Right cardiac atrium (tissue), 5 donors: ENCODE measurements around the gene PASK. TPM values are rescaled to one million over a fixed set of nuclear protein-coding genes. Genes with fewer than 3 reads are reported as not detected.
A peak's percentile ranks its signal among the peaks of the same experiment; 100 is the strongest.

Source experiments
- ATAC-seq, 2 donors: fragments of 200-7000 bp; cut with Tn5 transposase; one replicate each; pipeline versions ENCODE4 v1.8.0 to v1.9.1; 2020; ENCODE audit warnings: moderate library complexity in 2 of 2, mild to moderate bottlenecking in 1 of 2
- DNase-seq, 3 donors: peaks; one replicate each; pipeline ENCODE4 v3.0.0-alpha.2; 2020
- H3K27ac ChIP-seq: one replicate; pipeline ENCODE4 v1.5.1; 2013; ENCODE audit warnings: mild to moderate bottlenecking, low read length, control low read depth, moderate library complexity
- H3K27me3 ChIP-seq: one replicate; pipeline ENCODE4 v1.6.1; 2013; ENCODE audit not compliant: control insufficient read depth, insufficient read depth
- H3K4me1 ChIP-seq: one replicate; pipeline ENCODE4 v1.6.1; 2013; ENCODE audit warnings: low read length; ENCODE audit not compliant: control insufficient read depth, insufficient read depth
- H3K4me3 ChIP-seq: one replicate; pipeline ENCODE4 v1.5.1; 2013; ENCODE audit warnings: low read length, control low read depth
- H3K9me3 ChIP-seq: one replicate; pipeline ENCODE4 v1.6.1; 2013; ENCODE audit warnings: low read length; ENCODE audit not compliant: control insufficient read depth
- WGBS: extraction: QIAGEN DNeasy Blood & Tissue Kit; methylation state at CpG from one replicate; pipeline ENCODE4 v1.1.7; 2013; 5-methylcytosine and 5-hydroxymethylcytosine counted together
- intact Hi-C, 4 donors: fragments of 100-400 bp; cut with DNase I; formaldehyde crosslinking; loops; one replicate each; pipeline versions ENCODE4 v1.11.0 to v1.14.0; 2022 to 2023
- polyA plus RNA-seq: library from polyadenylated mRNA; stranded (reverse); fragments of 200-250 nt; gene quantifications from one replicate; pipeline ENCODE4 v1.2.3, GENCODE V29; 2013
- total RNA-seq, 4 donors: library from RNA; stranded (reverse); fragmentation: NEBNext Ultra II Directional; extraction: Animal tissue kit (Norgen Biotek cat#: 25700); gene quantifications; one replicate each; pipeline ENCODE4 v1.2.1, GENCODE V29; 2021
- donor health status: healthy with polysubstance abuse.
- donor health status: DM: no; HTN: yes; CAD: no.
- donor health status: DM: no; HTN: no; CAD: no.
- donor health status: DM: no; HTN: yes; CAD: no; lungs with severe emphysema.
- donor health status: DM: yes; HTN: yes; CAD: no.

The PASK gene
- total and polyA plus RNA-seq, 5 donors = 1.1 to 5.3 (median 2.9) TPM

GRCh38 chr2:241142063-241142462 lies 7.2 kb downstream of the PASK start:
- DNase-seq (peak in 1 of 3 donors; percentile 0), ATAC-seq (no peak)
- Histone ChIP-seq H3K4me3 (no peak overlapping the region), H3K9me3 (no peaks in the 10 kb centered on the region), H3K27ac (no peak overlapping the region), H3K4me1 (no peaks in the 10 kb centered on the region), H3K27me3 (no peaks in the 10 kb centered on the region)
- intact Hi-C loops = no loop called here
- 93% methylated on average over 6 of the region's 6 CpGs for WGBS

- H3K27me3 ChIP-seq = no peaks in the 10 kb centered on the region
- 95% methylated on average over 14 of the region's 14 CpGs for WGBS
Measured at GRCh38 chr2:241141214-241141770, 8.0 kb downstream of the PASK start.

GRCh38 chr2:241140445-241140840 lies 8.8 kb downstream of the PASK start:
- Histone ChIP-seq H3K4me1 (no peaks in the 10 kb centered on the region), H3K4me3 (no peak overlapping the region), H3K9me3 (no peaks in the 10 kb centered on the region), H3K27ac (no peak overlapping the region), H3K27me3 (no peaks in the 10 kb centered on the region)
- DNase-seq (peak in 1 of 3 donors; percentile 0), ATAC-seq (no peak)
- intact Hi-C loops = no loop called here
- 96% methylated on average over 10 of the region's 10 CpGs for WGBS

More at GRCh38 chr2:241141214-241141770, 8.0 kb downstream of the PASK start:
- intact Hi-C loops = no loop called here
- DNase-seq = peak in 1 of 3 donors; percentile 7
- Histone ChIP-seq H3K9me3 (no peaks in the 10 kb centered on the region), H3K4me3 (no peak overlapping the region), H3K27ac (no peak overlapping the region), H3K4me1 (no peaks in the 10 kb centered on the region)
- ATAC-seq = no peak

DNA sequence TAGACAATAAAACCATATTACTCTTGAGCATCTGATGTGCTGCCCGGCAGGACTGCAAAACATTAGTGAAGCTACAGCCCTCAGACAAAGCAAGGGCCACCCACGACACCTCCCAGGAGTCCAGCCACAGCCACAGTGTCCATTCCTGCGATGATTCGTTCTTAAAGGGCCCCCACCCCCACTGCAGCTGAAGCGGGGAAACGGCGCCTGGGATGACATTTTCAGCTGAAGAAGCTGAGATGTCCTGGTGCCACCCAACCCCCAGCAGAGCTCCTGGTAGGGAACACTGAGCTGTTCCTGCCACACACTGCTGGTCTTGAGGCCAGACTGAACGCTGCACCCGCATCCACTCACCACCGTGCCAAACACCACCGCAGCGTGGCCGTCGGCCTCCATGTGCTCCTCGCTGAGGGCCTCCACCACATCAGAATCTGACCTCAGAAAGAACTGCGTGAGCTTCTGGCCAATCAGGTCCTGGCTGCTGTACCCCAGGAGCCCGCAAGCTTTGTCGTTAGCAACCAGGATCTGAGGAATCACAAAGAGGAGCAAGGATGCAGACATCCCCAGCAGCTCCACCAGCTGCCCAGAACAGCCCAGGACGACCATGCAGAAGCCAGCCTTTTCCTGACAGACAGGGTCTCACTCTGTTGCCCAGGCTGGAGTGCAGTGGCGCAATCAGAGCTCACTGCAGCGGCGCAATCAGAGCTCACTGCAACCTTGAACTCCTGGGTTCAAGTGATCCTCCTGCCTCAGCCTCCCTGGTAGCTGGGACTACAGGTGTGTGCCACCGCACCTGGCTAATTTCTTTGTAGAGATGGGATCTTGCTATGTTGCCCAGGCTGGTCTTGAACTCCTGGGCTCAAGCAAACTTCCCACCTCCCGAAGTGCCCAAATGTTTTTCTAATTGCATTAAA lies 9.5 kb downstream of the PASK start:
- Histone ChIP-seq H3K27ac (no peak overlapping the region), H3K9me3 (no peaks in the 10 kb centered on the region), H3K4me3 (no peak overlapping the region), H3K4me1 (no peaks in the 10 kb centered on the region), H3K27me3 (no peaks in the 10 kb centered on the region)
- 95% methylated on average over 24 of the region's 24 CpGs for WGBS
- peak in 1 of 3 donors; percentile 5 for DNase-seq
- no peak for ATAC-seq
- intact Hi-C loops = no loop called here

GRCh38 chr2:241138471-241138870 lies 10.8 kb downstream of the PASK start:
- Histone ChIP-seq H3K9me3 (no peaks in the 10 kb centered on the region), H3K4me1 (no peaks in the 10 kb centered on the region), H3K27me3 (no peaks in the 10 kb centered on the region), H3K4me3 (no peak overlapping the region), H3K27ac (no peak overlapping the region)
- ATAC-seq (no peak), DNase-seq (peak in 1 of 3 donors; percentile 0)
- WGBS = 96% methylated on average over 16 of the region's 16 CpGs
- intact Hi-C loops = no loop called here

GRCh38 chr2:241137276-241138190 lies 11.7 kb downstream of the PASK start:
- H3K4me3 ChIP-seq = no peak overlapping the region
- ATAC-seq (no peak), DNase-seq (peak in 1 of 3 donors; percentile 8)
- no peaks in the 10 kb centered on the region for H3K27me3 ChIP-seq
- no peak overlapping the region for H3K27ac ChIP-seq
- intact Hi-C loops = no loop called here
- no peaks in the 10 kb centered on the region for H3K9me3 ChIP-seq
- 90% methylated on average over 24 of the region's 24 CpGs for WGBS
- H3K4me1 ChIP-seq = no peaks in the 10 kb centered on the region

- DNase-seq (peak in 1 of 3 donors; percentile 6), ATAC-seq (no peak)
- WGBS = 96% methylated on average over 25 of the region's 25 CpGs
- H3K27me3 ChIP-seq = no peaks in the 10 kb centered on the region
- H3K4me1 ChIP-seq = no peaks in the 10 kb centered on the region
- no peaks in the 10 kb centered on the region for H3K9me3 ChIP-seq
- intact Hi-C loops = no loop called here
- no peak overlapping the region for H3K27ac ChIP-seq
- H3K4me3 ChIP-seq = no peak overlapping the region
Measured at GRCh38 chr2:241136661-241137260, 12.5 kb downstream of the PASK start.

DNA sequence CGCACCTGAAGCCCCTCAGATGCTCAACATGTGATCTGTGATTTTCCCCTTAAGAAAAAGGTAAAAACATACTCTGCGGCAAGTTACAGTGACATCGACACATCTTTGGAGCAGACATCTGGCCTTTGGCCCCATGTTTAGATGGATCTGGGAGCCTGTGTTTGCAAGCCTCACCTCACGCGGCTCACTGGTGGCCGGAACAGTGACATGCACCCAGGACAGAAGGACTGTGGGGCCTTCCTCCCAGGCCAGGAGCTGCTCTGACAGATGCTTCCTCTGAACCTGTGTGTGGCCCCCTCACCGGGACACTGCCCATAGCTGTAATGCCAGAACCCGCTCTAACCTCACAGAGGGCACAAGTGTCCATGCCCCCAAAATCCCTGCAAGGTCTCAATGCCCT lies 13.1 kb downstream of the PASK start:
- peak in 1 of 3 donors; percentile 1 for DNase-seq

GRCh38 chr2:241135737-241136136 lies 13.5 kb downstream of the PASK start:
- intact Hi-C loops = no loop called here
- Histone ChIP-seq H3K4me1 (no peaks in the 10 kb centered on the region), H3K27me3 (no peaks in the 10 kb centered on the region), H3K9me3 (no peaks in the 10 kb centered on the region), H3K27ac (no peak overlapping the region), H3K4me3 (no peak overlapping the region)
- peak in 1 of 3 donors; percentile 4 for DNase-seq
- 78% methylated on average over 9 of the region's 9 CpGs for WGBS
- ATAC-seq = no peak

More for the DNA sequence above, 13.1 kb downstream of the PASK start:
- Histone ChIP-seq H3K27ac (no peak overlapping the region), H3K27me3 (no peaks in the 10 kb centered on the region), H3K9me3 (no peaks in the 10 kb centered on the region), H3K4me1 (no peaks in the 10 kb centered on the region), H3K4me3 (no peak overlapping the region)
- WGBS = 97% methylated on average over 8 of the region's 8 CpGs
- ATAC-seq = no peak
- intact Hi-C loops = no loop called here

DNA sequence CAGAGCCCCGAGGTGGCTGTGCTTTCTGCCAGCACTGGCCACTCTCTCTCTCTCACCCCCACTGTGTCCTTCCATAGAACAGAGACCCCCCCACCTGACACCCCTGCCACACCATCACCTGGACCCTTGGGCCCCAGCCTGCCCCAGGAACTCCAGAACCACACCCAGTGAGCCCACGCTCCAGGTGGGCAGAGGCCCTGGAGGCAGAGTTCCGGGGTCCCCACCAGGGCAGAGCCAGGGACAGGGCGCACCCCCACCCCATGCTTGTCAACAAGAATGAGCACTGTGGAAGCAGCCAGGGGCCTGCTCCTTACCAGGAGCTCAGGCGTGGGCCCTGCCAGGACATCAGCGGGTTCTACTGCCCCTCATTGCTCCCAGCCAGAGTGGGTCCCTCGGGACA lies 14.6 kb downstream of the PASK start:
- DNase-seq (peak in 1 of 3 donors; percentile 12), ATAC-seq (no peak)
- intact Hi-C loops = no loop called here
- WGBS = 92% methylated on average over 7 of the region's 7 CpGs
- H3K4me1 ChIP-seq = no peaks in the 10 kb centered on the region
- H3K27me3 ChIP-seq = no peaks in the 10 kb centered on the region
- H3K9me3 ChIP-seq = no peaks in the 10 kb centered on the region
- no peak overlapping the region for H3K4me3 ChIP-seq
- no peak overlapping the region for H3K27ac ChIP-seq
